NCI-H345 treated with DMSO at 0.1 percent for 48 hours (cell line): ENCODE data around the gene LRBA.
"Not testable (repeated sequence)": the region's sequence is repeated elsewhere in the genome, so short reads cannot be mapped to it uniquely, and the experiment has no call there.

ENCODE experiments used
- DNase-seq: peaks from one replicate; lab custom pipeline; 2025; ENCODE audit not compliant: unreplicated experiment; lab: John Stamatoyannopoulos, UW

The LRBA gene

DNA sequence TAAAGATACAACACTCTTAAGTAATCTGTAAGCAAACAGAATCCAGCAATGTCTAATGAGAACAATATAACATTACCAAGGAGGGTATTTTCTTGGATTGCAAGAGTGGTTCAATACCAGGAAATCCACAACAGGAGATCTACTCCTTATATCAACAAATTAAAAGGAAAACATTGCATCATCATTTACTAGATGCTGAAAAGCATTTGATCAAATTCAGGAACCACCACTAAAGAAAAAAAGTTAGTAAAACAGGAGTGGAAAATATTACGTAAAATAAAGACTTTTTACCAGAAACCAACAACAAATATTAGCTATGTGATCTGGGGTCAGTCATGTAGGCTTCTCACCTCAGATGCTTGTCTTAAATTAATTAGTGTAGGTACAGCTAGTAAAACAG, 499.9 kb downstream of the LRBA start:
- no peak for DNase-seq

- no peak for DNase-seq
Observed at GRCh38 chr4:150514709-150515108, 500.4 kb downstream of the LRBA start.

- DNase-seq = no peak
Observed at GRCh38 chr4:150510176-150510865, 504.8 kb downstream of the LRBA start.

- DNase-seq = not testable (repeated sequence)
Observed at GRCh38 chr4:150507656-150508055, 507.4 kb downstream of the LRBA start.

GRCh38 chr4:150501983-150502382, 513.1 kb downstream of the LRBA start:
- no peak for DNase-seq

- no peak for DNase-seq
Observed at GRCh38 chr4:150501009-150501727, 513.9 kb downstream of the LRBA start.

DNA sequence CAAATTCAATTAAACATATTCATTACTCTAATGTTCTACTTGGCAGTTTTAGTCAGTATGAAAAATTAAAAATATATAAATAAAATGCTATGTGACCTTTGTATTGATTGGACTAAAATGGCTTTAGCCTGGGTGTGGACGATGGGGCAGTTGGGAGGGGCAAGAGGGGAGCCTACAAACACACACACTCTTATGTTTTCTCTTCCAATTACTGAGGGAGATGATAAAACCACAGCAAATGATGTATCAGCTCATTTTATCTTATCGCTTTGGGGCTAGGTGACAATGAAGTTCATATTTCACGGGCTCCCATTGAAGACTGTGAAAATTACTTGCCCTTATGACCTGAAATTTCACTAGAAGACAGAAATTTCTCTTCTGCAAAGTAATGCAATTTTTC, 517.5 kb downstream of the LRBA start:
- DNase-seq = no peak

DNA sequence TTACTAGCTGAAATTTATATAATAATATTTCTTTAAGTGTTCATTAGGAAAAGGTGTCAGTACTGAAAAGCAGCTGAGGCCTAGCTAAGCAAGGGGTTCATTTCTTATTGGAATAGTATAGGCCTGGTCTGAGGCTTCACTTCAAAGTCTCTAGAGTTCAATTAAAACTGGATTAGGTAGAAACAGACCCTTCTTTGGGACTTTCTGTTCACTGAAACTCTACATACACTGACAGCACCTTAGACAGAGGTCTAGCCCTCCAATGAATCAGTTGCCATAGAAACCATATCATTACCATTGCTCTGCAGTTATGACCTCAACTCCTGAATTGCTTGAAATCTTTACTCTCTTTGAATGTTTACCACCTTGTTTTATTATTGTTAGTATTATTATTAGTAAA, 519.5 kb downstream of the LRBA start:
- no peak for DNase-seq

GRCh38 chr4:150493851-150494250, 521.2 kb downstream of the LRBA start:
- DNase-seq = no peak

- DNase-seq = no peak
Observed at GRCh38 chr4:150491132-150492049, 523.7 kb downstream of the LRBA start.

GRCh38 chr4:150482581-150482980, 532.5 kb downstream of the LRBA start:
- no peak for DNase-seq

GRCh38 chr4:150479657-150480056, 535.4 kb downstream of the LRBA start:
- no peak for DNase-seq

- no peak for DNase-seq
Observed at GRCh38 chr4:150477869-150478268, 537.2 kb downstream of the LRBA start.

DNA sequence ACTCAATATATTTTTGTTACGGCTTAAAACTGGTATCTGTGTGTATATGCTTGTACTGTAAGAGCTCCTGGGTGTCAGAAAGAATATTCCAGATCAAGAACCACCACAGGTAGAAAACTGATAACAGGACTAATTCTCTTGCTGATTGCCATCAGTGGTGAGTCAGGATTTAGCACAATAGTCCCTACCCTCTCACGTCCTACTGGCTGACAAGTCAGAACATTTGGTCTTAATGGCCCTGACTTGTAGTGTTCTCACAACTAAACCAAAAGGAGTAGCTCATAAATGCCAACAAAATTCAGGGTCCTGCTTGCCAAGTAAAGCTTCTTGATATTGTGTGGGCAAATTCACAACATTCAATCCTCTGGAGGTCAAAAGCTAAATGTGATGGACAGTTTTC, 538.3 kb downstream of the LRBA start:
- no peak for DNase-seq

GRCh38 chr4:150475763-150476162, 539.3 kb downstream of the LRBA start:
- no peak for DNase-seq

DNA sequence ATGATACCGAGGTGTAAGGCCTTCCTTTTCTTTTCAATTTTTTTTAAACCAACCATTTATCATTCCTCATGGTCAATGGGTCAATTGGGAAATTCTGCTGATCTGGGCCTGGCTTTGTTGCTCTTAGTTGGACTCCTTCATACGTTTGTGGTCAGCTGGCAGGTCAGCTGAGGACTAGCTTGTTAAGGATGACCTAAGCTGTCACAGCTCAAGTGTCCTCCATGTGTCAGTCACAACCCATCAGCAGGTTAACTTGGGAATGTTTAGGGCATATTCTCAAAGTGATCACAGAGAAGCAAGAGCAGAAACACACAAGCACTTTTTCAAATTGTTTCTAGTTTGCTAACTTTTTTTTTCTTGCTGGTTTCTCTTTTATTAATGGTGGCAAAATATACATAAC, 550.6 kb downstream of the LRBA start:
- no peak for DNase-seq

- no peak for DNase-seq
Observed at GRCh38 chr4:150462743-150463142, 552.3 kb downstream of the LRBA start.

DNA sequence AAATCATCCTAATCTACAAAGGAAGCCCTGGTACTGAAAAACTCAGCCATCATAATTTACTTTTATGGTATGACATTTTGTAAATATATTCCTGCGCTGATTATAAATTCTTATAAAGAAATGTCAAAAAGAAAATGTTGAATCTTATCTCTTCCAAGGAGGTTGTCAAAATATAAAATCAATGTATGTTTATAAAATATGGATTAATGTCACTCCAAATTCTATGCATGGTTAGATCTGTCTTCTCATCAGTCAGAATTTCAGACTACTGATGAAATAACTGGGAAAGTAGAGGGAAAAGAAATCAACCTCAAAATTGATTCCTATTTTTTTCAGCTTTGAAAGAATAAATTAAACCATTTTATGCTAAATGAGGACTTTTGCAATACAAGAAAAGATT, 553.1 kb downstream of the LRBA start:
- no peak for DNase-seq

DNA sequence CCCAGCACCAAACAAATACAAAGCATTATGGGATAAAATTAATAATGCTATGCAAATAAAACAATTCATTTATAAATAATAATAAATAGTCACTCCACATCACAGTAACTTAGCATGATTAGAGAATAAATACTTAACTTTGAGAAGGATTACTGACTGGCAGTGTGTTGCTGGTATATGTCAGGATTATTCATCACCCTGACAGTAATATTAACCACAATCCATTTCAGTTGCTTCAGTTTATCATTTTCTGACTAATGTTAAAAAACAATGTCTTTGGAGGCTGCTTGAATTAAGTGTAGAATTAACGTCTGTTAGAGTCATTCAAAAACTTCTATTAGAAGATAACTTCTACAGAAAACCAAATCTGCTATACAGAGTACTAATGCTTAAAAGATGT, 557.3 kb downstream of the LRBA start:
- DNase-seq = no peak

GRCh38 chr4:150451883-150452282, 563.2 kb downstream of the LRBA start:
- DNase-seq = no peak

- no peak for DNase-seq
Observed at GRCh38 chr4:150447356-150447755, 567.7 kb downstream of the LRBA start.

GRCh38 chr4:150439451-150439933, 575.6 kb downstream of the LRBA start:
- DNase-seq = no peak
